ENCODE measurements around the gene SMIM23.
A peak's percentile ranks its signal among the peaks of the same experiment; 100 is the strongest.

The SMIM23 gene

GRCh38 chr5:171744882-171745281 lies 40.7 kb upstream of the SMIM23 start:
- no peak overlapping the region for H3K4me3 ChIP-seq
- no peak for TF ChIP-seq CTCF (IDR thresholded peaks at IDR 0.05)
- no peak for DNase-seq (ENCODE audit: low spot score)
- no peak overlapping the region for H3K27ac ChIP-seq

DNA sequence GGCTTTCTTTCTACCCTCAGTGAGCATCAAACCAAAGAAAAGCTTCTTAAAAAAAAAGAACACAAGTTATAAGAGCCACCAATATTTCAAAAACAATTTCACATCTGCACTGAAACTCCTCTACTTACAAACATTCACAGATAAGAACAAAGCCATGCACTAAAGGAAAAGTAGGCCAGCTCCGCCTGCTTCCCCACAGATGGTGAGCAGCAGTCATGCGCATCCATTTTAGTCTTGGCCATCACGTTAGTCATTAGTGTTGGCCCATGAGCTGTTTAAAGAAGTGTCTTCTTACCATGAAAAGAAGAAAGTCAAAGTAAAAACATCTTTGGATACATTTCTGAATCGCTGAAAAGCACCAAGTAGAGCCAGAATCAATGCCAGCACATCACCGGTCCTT lies 40.0 kb upstream of the SMIM23 start:
- Histone ChIP-seq H3K4me3 (no peak overlapping the region), H3K27ac (no peak overlapping the region)
- no peak for TF ChIP-seq CTCF (IDR thresholded peaks at IDR 0.05)
- no peak for DNase-seq (ENCODE audit: low spot score)

DNA sequence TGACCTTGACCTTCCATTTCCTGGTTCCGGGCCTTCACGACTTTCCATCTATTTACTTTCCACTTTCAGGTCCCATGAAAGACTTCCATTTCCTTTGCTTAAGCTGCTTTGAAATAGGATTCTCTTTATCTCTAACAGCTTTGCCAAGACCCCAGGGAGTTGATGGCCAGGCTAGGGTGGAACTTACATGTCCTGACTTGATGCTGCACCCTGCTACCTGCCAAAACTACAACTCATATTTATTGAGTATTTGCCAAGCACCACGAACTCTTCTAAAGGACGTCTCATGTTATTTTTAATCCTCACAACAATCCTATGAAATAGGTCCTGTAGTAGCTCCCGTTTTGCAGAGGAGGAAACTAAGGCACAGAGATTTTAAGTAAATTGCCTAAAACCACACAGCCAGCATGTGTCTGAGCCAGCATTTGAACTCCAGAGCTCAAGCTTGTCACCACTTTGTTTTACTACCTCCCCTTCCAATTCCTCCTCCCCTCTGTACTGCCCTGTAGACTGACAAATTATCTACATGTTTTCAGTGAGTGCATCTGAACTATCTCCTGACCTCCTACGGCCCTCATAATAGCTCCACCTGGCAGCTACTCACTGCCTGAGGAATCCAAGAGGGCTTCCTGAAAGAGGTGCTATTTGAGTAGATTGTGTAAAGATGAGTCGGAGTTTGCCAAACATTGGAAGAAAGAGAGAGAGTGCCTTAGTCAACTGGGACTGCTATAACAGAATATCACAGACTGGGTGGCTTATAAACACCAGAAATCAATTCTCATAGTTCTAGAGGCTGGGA lies 38.4 kb upstream of the SMIM23 start:
- Histone ChIP-seq H3K27ac (no peak overlapping the region), H3K4me3 (no peak overlapping the region)
- no peak for DNase-seq (ENCODE audit: low spot score)
- no peak for TF ChIP-seq CTCF (IDR thresholded peaks at IDR 0.05)

DNA sequence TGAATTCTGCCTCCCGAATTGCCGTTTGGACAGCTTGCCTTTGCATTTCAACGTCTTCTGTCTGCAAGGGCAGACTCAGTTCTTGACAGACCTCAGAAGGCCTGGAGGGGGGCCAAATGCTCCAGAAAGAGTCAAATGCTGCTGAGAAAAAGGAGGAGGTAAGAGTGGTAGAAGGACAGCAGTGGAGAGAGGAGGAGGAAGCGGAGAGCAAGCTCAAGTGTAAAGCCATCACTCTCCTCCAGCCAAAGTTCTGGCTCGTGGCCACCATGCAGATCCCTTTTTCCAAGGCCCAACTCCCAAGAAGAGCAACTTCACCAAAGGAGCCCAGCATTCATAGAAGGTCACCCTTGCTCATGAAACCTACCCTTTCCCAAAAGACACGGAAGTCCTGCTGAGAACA lies 36.9 kb upstream of the SMIM23 start:
- Histone ChIP-seq H3K27ac (no peak overlapping the region), H3K4me3 (no peak overlapping the region)
- DNase-seq (ENCODE audit: low spot score), result no peak
- no peak for TF ChIP-seq CTCF (IDR thresholded peaks at IDR 0.05)

- Histone ChIP-seq H3K4me3 (no peak overlapping the region), H3K27ac (no peak overlapping the region)
- no peak for DNase-seq (ENCODE audit: low spot score)
- TF ChIP-seq CTCF (IDR thresholded peaks at IDR 0.05), result no peak
Measured at GRCh38 chr5:171749365-171749764, 36.3 kb upstream of the SMIM23 start.

DNA sequence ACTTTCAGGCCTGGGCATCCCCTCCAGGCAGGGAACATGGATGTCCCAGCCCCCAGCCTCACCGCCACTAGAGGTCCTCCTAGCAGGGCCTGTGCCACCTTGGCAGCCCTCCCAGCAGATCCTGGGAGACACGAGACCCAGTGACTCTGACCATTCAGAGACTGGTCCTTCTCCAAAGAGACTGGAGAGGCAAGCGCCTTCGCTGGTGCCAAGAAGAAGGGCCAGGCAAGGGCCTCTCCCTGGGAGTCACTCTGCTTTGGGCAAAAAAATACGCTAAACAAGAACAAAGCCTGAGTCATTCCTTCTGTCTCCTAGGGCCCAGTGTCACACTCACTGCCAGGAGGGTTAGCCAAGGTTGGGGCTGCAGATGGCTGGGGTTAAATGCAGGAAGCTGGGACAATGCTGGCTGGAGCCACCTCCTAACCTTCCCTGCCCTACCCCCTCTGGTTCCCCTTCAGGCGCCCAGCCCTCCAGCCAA lies 35.3 kb upstream of the SMIM23 start:
- no peak overlapping the region for H3K4me3 ChIP-seq
- DNase-seq (ENCODE audit: low spot score), result no peak
- TF ChIP-seq CTCF (IDR thresholded peaks at IDR 0.05), result no peak
- H3K27ac ChIP-seq, result peak overlapping the region in 1 of 2 donors; percentile 56

GRCh38 chr5:171755354-171755821 lies 30.2 kb upstream of the SMIM23 start:
- no peak for DNase-seq (ENCODE audit: low spot score)
- TF ChIP-seq CTCF (IDR thresholded peaks at IDR 0.05), result no peak
- Histone ChIP-seq H3K27ac (no peak overlapping the region), H3K4me3 (no peak overlapping the region)
